Measurements from ENCODE around the gene AURKAIP1.
"Not testable (repeated sequence)": the region's sequence is repeated elsewhere in the genome, so short reads cannot be mapped to it uniquely, and the experiment has no call there.

The AURKAIP1 gene

DNA sequence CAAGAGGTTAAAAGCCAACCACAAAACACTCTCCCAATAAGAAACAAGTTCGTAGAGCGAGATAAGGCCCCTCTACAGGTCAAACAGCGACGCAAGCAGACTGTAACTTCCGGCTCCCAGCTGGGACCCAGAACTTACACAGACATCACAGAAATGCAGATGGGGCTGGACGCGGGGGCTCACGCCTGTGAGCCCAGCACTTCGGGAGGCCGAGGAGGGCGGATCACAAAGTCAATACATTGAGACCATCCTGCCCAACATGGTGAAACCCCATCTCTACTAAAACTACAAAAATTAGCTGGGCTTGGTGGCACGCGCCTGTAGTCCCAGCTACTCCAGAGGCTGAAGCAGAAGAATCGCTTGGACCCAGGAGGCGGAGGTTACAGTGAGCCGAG lies 13.1 kb upstream of the AURKAIP1 start:
- DNase-seq (ENCODE audit: low spot score) = no peak
- TF ChIP-seq CTCF (IDR thresholded peaks at IDR 0.05) = no peak
- no peak overlapping the region for H3K27ac ChIP-seq
- H3K4me3 ChIP-seq = no peak overlapping the region

DNA sequence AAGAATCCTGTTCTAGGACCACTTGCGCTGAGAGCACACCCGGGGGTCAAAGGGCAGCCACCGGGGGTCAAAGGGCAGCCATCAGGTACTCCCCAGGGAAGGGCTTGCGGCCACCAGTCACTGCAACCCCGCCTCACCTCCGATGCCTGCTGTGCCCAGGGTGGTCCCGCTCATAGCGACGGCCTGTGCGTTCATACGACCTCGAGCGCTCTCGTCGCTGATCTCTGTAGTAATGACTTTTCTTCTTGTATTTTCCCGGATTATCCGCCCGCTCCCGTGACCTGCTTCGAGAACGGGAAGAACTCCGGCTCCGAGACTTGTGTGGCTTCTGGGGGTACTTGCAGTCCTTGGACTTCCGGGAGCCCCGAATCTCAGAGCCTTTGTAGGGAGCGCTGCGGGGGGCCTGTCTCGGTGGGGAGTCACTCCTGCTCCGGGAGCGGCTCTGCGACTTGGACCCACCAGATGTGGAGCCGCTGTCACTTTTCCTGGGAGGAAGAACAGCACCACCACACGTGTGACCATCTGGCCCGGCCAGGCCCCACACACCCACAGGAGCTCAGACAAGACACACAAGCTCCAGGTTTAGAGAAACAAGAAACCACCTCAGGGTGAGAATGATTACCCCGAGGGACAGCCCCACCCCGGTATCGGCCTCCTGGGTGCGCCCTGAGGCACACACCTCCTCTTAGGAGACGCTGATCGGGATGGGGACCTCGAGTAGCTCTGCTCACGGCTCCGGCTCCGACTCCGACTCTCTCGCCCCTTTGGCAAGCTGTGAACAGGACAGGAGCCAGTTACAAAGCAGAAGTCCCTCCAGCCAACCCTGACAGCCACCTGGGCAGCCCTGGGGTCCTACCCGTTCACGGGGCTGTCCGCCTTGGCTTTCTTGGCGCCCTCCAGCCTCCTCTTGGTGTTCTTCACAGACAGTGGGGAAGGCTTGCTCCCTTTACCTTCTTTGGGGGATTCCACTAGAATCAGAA lies 12.4 kb upstream of the AURKAIP1 start:
- Histone ChIP-seq H3K4me3 (no peak overlapping the region), H3K27ac (no peak overlapping the region)
- no peak for TF ChIP-seq CTCF (IDR thresholded peaks at IDR 0.05)
- no peak for DNase-seq (ENCODE audit: low spot score)

- TF ChIP-seq CTCF (IDR thresholded peaks at IDR 0.05) = no peak
- H3K4me3 ChIP-seq = no peak overlapping the region
- DNase-seq (ENCODE audit: low spot score) = no peak
Observed at GRCh38 chr1:1385931-1386330, 10.9 kb upstream of the AURKAIP1 start.

DNA sequence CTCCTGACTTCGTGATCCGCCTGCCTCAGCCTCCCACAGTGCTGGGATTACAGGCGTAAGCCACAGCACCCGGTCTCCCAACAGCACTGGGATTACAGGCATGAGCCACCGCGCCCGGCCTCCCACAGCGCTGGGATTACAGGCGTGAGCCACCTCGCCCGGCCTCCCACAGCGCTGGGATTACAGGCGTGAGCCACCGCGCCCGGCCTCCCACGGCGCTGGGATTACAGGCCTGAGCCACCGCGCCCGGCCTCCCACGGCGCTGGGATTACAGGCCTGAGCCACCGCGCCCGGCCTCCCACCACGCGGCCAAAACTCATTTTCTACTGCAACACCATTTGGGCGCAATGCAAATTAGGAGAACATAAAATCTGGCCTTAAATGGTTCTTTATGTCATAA lies 10.3 kb upstream of the AURKAIP1 start:
- not testable (repeated sequence) for H3K4me3 ChIP-seq; H3K27ac ChIP-seq; DNase-seq (ENCODE audit: low spot score)

More at GRCh38 chr1:1385931-1386330, 10.9 kb upstream of the AURKAIP1 start:
- H3K27ac ChIP-seq = no peak overlapping the region

DNA sequence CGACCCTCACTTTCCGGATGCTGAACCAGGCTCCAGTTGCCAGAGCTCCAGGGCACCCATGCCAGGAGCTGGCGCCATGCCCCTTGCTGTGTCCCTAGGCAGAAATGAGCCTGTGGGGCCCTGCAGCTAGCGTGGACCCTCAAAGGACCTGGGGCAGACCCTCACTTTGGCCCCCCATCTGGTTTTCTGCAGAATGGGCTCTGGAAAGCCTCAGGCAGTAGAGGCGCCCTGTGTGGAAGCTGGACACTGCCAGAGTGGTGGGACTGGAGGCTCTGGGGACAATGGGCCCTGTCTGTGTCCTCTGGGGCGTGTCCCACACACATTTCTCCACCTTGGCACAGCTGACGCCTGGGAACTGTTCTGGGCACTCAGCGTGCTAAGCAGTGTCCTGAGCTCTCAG lies 6.3 kb upstream of the AURKAIP1 start:
- TF ChIP-seq CTCF (IDR thresholded peaks at IDR 0.05) = no peak
- no peak for DNase-seq (ENCODE audit: low spot score)
- Histone ChIP-seq H3K4me3 (no peak overlapping the region), H3K27ac (no peak overlapping the region)

- Histone ChIP-seq H3K4me3 (no peak overlapping the region), H3K27ac (no peak overlapping the region)
- DNase-seq (ENCODE audit: low spot score) = no peak
- TF ChIP-seq CTCF (IDR thresholded peaks at IDR 0.05) = no peak
Observed at GRCh38 chr1:1380860-1381259, 5.9 kb upstream of the AURKAIP1 start.

DNA sequence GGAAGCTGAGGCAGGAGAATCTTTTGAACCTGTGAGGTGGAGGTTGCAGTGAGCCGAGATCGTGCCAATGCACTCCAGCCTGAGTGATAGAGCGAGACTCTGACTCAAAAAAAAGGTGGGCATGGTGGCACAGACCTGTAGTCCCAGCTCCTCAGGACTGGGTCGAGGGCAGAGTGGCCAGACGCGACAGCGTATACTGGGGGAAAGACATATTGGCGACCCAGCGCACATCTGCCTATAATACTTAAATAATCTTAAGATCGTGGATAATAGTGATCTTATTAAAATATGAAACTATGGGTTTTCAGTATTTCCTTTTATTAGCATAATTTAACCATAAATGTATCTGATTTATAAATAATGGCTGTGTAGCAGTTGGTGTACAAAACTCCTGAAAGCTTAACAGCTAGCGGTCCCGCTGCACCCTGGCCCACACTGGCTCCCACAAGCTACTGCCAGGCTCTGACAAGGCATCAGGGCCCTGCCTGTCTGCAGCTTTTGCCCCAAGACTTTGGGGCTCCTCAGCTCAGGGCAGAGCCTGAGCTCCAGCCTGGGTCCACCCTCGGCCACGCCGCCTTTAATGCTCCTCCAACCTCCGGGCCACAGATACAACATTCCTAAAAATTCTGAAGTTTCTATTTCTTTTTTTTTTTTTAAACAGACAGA lies 2.7 kb upstream of the AURKAIP1 start:
- no peak for DNase-seq (ENCODE audit: low spot score)
- no peak overlapping the region for H3K4me3 ChIP-seq
- no peak overlapping the region for H3K27ac ChIP-seq
- no peak for TF ChIP-seq CTCF (IDR thresholded peaks at IDR 0.05)

Measured in coronary artery (tissue), 2 donors.